ENCODE results near the gene TUBGCP2.

- TF ChIP-seq SMARCA5 (IDR thresholded peaks at IDR 0.05), result no peak
- TF ChIP-seq POLR3G (IDR thresholded peaks at IDR 0.05; ENCODE audit: extremely low read depth, insufficient read length, insufficient replicate concordance), result no peak
- no peak for TF ChIP-seq NFRKB (IDR thresholded peaks at IDR 0.05; ENCODE audit: low read depth)
- no peak for TF ChIP-seq FOXA3 (CRISPR knock-in tag; conservative IDR thresholded peaks at IDR 0.05 in 1 of 2, IDR thresholded peaks at IDR 0.05 in 1 of 2)
- no peak for TF ChIP-seq ZNF311 (CRISPR knock-in tag; IDR thresholded peaks at IDR 0.05)
- TF ChIP-seq CTCF (IDR thresholded peaks at IDR 0.05 in 2 of 3, conservative IDR thresholded peaks at IDR 0.05 in 1 of 3; ENCODE audit: insufficient read depth in 2 of 3, low read depth in 1 of 3, low read length in 3 of 3), result no peak
- no peak for TF ChIP-seq U2AF2 (optimal IDR thresholded peaks at IDR 0.05; ENCODE audit: low read depth, low read length)
- TF ChIP-seq MTA3 (IDR thresholded peaks at IDR 0.05; ENCODE audit: borderline replicate concordance), result no peak
- TF ChIP-seq KAT2B (IDR thresholded peaks at IDR 0.05; ENCODE audit: low read depth, low read length), result no peak
Observed at GRCh38 chr10:133316266-133316665, 7.6 kb upstream of the TUBGCP2 start.
